ENCODE results near the gene CDCA3.

CDCA3 gene

DNA sequence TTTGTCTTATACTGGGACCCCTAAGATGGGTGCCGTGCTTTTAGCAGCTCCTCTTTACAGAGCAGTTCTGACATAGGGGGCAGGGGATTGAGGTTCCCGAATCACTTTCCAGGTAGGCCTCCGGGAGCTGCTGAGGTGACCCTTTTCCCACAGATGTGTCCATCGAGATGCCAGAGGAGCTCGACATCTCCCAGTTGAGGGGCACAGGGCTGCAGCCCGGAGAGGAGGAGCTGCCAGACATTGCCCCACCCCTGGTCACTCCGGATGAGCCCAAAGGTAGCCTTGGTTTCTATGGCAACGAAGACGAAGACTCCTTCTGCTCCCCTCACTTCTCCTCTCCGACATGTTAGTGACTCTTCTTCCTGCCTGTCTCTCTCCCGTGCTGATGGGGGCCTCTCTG lies 11.9 kb upstream of the CDCA3 start:
- TF ChIP-seq, protein P1, sequence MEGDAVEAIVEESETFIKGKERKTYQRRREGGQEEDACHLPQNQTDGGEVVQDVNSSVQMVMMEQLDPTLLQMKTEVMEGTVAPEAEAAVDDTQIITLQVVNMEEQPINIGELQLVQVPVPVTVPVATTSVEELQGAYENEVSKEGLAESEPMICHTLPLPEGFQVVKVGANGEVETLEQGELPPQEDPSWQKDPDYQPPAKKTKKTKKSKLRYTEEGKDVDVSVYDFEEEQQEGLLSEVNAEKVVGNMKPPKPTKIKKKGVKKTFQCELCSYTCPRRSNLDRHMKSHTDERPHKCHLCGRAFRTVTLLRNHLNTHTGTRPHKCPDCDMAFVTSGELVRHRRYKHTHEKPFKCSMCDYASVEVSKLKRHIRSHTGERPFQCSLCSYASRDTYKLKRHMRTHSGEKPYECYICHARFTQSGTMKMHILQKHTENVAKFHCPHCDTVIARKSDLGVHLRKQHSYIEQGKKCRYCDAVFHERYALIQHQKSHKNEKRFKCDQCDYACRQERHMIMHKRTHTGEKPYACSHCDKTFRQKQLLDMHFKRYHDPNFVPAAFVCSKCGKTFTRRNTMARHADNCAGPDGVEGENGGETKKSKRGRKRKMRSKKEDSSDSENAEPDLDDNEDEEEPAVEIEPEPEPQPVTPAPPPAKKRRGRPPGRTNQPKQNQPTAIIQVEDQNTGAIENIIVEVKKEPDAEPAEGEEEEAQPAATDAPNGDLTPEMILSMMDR (IDR thresholded peaks at IDR 0.05; ENCODE audit: insufficient read depth, low read length, missing control alignments), result no peak
- POLR2A ChIA-PET, result interaction anchor here (1.1 kb wide), 1 partner anchor 10 kb away, joined by 4 read pairs; no protein-coding TSS in a partner anchor
- CTCF ChIA-PET, result interaction anchor here (1.1 kb wide), 1 partner anchor 10 kb away, joined by 3 read pairs; the partner anchor contains the start of gene SPSB2
- H3K4me3 ChIP-seq (ENCODE audit: low read depth, low read length), result no peak overlapping the region
- DNase-seq (ENCODE audit: low read depth, low spot score), result no peak

DNA sequence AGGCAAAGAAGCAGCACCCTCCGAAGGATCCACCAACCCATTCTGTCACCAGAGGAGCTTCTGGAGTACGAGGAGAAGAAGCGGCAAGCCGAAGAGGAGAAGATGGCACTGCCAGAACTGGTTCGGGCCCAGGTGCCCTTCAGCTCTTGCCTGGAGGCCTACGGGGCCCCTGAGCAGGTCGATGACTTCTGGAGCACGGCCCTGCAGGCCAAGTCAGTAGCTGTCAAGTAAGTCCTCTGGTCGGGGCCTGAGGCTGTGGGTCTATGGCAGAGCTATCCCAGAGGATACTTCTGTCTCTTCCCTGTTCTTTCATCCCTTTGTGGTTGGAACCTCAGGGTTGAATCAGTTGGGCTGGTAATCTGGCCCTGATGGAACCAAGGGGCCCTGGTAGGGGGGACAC lies 10.3 kb upstream of the CDCA3 start:
- CTCF ChIA-PET, result interaction anchor here (4.4 kb wide), 1 partner anchor 9 kb away, joined by 39 read pairs; the partner anchor contains the start of gene SPSB2
- no peak for DNase-seq (ENCODE audit: low read depth, low spot score)
- H3K4me3 ChIP-seq (ENCODE audit: low read depth, low read length), result no peak overlapping the region
- POLR2A ChIA-PET, result no interaction called here
- TF ChIP-seq, protein P1 (IDR thresholded peaks at IDR 0.05; ENCODE audit: insufficient read depth, low read length, missing control alignments), result no peak

DNA sequence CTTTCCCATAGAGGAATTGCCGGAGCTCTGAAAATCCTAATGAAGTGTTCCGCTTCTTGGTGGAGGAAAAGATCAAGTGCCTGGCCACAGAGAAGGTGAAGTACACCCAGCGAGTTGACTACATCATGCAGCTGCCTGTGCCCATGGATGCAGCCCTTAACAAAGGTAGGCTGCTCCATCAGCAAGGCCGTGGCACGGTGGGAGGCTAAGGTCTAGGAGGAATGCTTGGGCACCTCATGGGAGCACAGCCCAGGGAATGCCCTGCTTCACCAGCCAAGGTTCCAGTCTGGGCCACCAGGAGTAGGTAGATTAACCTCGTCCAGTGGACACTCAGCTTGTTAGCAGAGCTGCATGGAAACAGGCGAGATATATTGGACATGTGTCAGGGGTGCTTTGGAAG lies 9.9 kb upstream of the CDCA3 start:
- no peak overlapping the region for H3K4me3 ChIP-seq (ENCODE audit: low read depth, low read length)
- TF ChIP-seq, protein P1 (IDR thresholded peaks at IDR 0.05; ENCODE audit: insufficient read depth, low read length, missing control alignments), result no peak
- DNase-seq (ENCODE audit: low read depth, low spot score), result no peak
- CTCF ChIA-PET, result interaction anchor here (4.4 kb wide), 1 partner anchor 10 kb away, joined by 39 read pairs; the partner anchor contains the start of gene SPSB2
- POLR2A ChIA-PET, result no interaction called here

DNA sequence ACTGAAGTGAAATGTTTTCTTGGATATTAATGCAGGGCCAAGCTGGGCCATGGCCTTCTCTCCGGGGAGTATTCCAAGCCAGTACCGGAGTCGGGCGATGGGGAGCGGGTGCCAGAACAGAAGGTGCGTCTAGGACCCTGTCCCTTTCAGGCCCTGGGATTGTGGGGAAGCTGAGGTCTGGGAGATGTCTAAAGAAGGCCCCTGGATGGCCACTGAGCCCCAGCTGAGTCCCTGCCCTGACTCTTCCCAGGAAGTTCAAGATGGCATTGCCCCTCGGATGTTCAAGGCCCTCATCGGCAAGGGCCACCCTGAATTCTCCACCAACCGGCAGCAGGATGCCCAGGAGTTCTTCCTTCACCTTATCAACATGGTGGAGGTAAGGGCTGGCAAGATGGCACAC lies 9.0 kb upstream of the CDCA3 start:
- H3K4me3 ChIP-seq (ENCODE audit: low read depth, low read length), result no peak overlapping the region
- CTCF ChIA-PET, result interaction anchor here (4.4 kb wide), 1 partner anchor 10 kb away, joined by 39 read pairs; the partner anchor contains the start of gene SPSB2
- TF ChIP-seq, protein P1 (IDR thresholded peaks at IDR 0.05; ENCODE audit: insufficient read depth, low read length, missing control alignments), result no peak
- POLR2A ChIA-PET, result interaction anchor here (1.0 kb wide), 1 partner anchor 9 kb away, joined by 3 read pairs; no protein-coding TSS in a partner anchor
- DNase-seq (ENCODE audit: low read depth, low spot score), result no peak

DNA sequence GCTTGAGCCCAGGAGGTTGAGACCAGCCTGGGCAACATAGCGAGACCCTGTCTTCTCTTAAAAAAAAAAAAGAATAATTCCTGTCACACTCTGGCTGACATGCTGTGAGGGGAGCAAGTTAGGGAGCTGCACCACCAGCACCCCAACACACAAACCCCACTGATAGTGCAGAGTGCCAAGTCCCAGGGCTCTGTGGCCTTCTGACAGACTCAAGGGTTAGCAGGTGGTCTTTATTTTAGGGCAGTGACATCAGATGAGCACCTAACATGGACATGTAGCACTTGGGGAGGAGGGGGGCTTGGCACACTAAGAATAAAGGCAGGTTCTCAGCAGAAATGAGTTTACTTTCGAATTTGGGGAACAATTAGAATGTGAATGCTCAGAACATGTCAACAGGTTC lies 7.7 kb upstream of the CDCA3 start:
- DNase-seq (ENCODE audit: low read depth, low spot score), result no peak
- no peak overlapping the region for H3K4me3 ChIP-seq (ENCODE audit: low read depth, low read length)
- ChIA-PET POLR2A (interaction anchor here (1.1 kb wide), 1 partner anchor 9 kb away, joined by 4 read pairs; the partner anchor contains the start of gene TPI1), CTCF (interaction anchor here (0.6 to 4.4 kb wide), 2 partner anchors 12 to 25 kb away, joined by 3 to 39 read pairs; partner anchors contain the start of gene SPSB2)
- TF ChIP-seq, protein P1 (IDR thresholded peaks at IDR 0.05; ENCODE audit: insufficient read depth, low read length, missing control alignments), result no peak

DNA sequence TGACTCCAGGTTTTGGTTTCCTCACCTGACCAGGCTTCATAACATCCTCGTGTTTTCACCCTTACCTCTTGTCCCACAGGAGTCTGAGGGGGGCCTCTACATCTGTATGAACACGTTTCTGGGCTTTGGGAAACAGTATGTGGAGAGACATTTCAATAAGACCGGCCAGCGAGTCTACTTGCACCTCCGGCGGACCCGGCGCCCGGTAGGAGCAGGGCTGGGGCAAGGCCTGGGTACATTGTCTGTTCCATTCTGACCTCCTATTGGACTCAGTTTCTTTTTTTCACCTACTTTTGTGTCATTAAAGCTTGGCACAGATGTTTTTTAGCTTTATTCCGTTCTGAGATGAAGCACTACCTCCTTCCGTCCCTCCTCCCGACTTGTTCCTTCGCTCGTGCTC lies 4.2 kb upstream of the CDCA3 start:
- ChIA-PET POLR2A (interaction anchor here (8.8 kb wide), 1 partner anchor 14 kb away, joined by 164 read pairs; the partner anchor contains the start of genes SPSB2 and TPI1), CTCF (interaction anchor here (0.8 to 18.1 kb wide), 5 partner anchors 9 to 36 kb away, joined by 3 to 316 read pairs (median 43); partner anchors contain the start of genes P3H3, SPSB2 and TPI1)
- H3K4me3 ChIP-seq (ENCODE audit: low read depth, low read length), result no peak overlapping the region
- no peak for DNase-seq (ENCODE audit: low read depth, low spot score)
- TF ChIP-seq, protein P1 (IDR thresholded peaks at IDR 0.05; ENCODE audit: insufficient read depth, low read length, missing control alignments), result no peak

All from AG04449 (cell line).